NCI-H1930 (cell line): Measurements from ENCODE around the gene TGFBI.
A peak's percentile ranks its signal among the peaks of the same experiment; 100 is the strongest.

Experiments used
- DNase-seq, 2 experiments: peaks; one replicate each; lab custom pipeline; 2025; lab: John Stamatoyannopoulos, UW

Gene TGFBI

GRCh38 chr5:136046246-136046645 is 17.5 kb downstream of the TGFBI start:
- DNase-seq: no peak

- no peak for DNase-seq
These were observed 19.1 kb downstream of the TGFBI start for GRCh38 chr5:136047858-136048257.

- DNase-seq: no peak
These were observed 20.2 kb downstream of the TGFBI start for GRCh38 chr5:136048966-136049365.

GRCh38 chr5:136051486-136052220 is 22.9 kb downstream of the TGFBI start:
- DNase-seq: no peak

GRCh38 chr5:136052692-136053335 is 24.0 kb downstream of the TGFBI start:
- no peak for DNase-seq

- no peak for DNase-seq
These were observed 24.8 kb downstream of the TGFBI start for GRCh38 chr5:136053336-136054141.

- no peak for DNase-seq
These were observed 25.6 kb downstream of the TGFBI start for GRCh38 chr5:136054142-136055019.

- DNase-seq: no peak
These were observed 27.0 kb downstream of the TGFBI start for GRCh38 chr5:136055612-136056309.

- no peak for DNase-seq
These were observed 27.5 kb downstream of the TGFBI start for GRCh38 chr5:136056336-136056735.

GRCh38 chr5:136056771-136057335 is 28.1 kb downstream of the TGFBI start:
- no peak for DNase-seq

GRCh38 chr5:136057401-136058038 is 28.7 kb downstream of the TGFBI start:
- DNase-seq: no peak

GRCh38 chr5:136058039-136058971 is 29.5 kb downstream of the TGFBI start:
- no peak for DNase-seq

GRCh38 chr5:136058972-136059354 is 30.2 kb downstream of the TGFBI start:
- DNase-seq: no peak

GRCh38 chr5:136060963-136061362 is 32.2 kb downstream of the TGFBI start:
- DNase-seq: no peak

- no peak for DNase-seq
These were observed 33.0 kb downstream of the TGFBI start for GRCh38 chr5:136061630-136062365.

- DNase-seq: peak in 1 of 2 experiments; percentile 7
These were observed 33.8 kb downstream of the TGFBI start for GRCh38 chr5:136062366-136063274.

- DNase-seq: no peak
These were observed 35.1 kb downstream of the TGFBI start for GRCh38 chr5:136063778-136064465.
